ENCODE measurements around the gene TOP3B. TPM values are rescaled to one million over a fixed set of nuclear protein-coding genes. Genes with fewer than 3 reads are reported as not detected.

Gene TOP3B
- total and polyA plus RNA-seq, 2 donors (not counting 1 experiment from before 2014, with no cell fraction given) = 7.4 to 16.5 TPM

- H3K36me3 ChIP-seq (ENCODE audit: control insufficient read depth, insufficient read depth, low read length) = no peaks in the 10 kb centered on the region
These were observed 19.3 kb upstream of the TOP3B start for GRCh38 chr22:22001664-22002525.

GRCh38 chr22:21998595-21999247 lies 16.1 kb upstream of the TOP3B start:
- H3K36me3 ChIP-seq (ENCODE audit: control insufficient read depth, insufficient read depth, low read length) = no peaks in the 10 kb centered on the region
- no peaks in the 10 kb centered on the region for H4K20me1 ChIP-seq (ENCODE audit: control insufficient read depth, extremely low read depth, insufficient read depth, low read length)
- no peak overlapping the region for H3K9ac ChIP-seq (ENCODE audit: insufficient read depth, low read length)
- H3K27ac ChIP-seq (ENCODE audit: insufficient read depth, low read length) = no peak overlapping the region
- no peaks in the 10 kb centered on the region for H3K79me2 ChIP-seq (ENCODE audit: control insufficient read depth, insufficient read depth, low read length)
- no peak overlapping the region for H3K4me3 ChIP-seq (replicated peaks in 1 of 4; ENCODE audit: control extremely low read depth in 1 of 4, insufficient read depth in 1 of 4, low read depth in 3 of 4, low read length in 4 of 4)
- DNase-seq (ENCODE audit: low read depth in 2 of 2) = no peak
- H2AFZ ChIP-seq (ENCODE audit: low read length) = no peak overlapping the region
- H3K27me3 ChIP-seq (ENCODE audit: control insufficient read depth, insufficient read depth, low read length) = peaks cover 22% of the 10 kb centered on the region
- no peaks in the 10 kb centered on the region for H3K9me3 ChIP-seq (ENCODE audit: control insufficient read depth, insufficient read depth, low read depth, low read length)
- H3K4me2 ChIP-seq (ENCODE audit: extremely low read depth, insufficient read depth, low read length) = no peak overlapping the region
- TF ChIP-seq CTCF (conservative IDR thresholded peaks at IDR 0.05 in 1 of 2, IDR thresholded peaks at IDR 0.05 in 1 of 2; ENCODE audit: low read depth in 1 of 2, low read length in 2 of 2) (no peak), EZH2 (IDR thresholded peaks at IDR 0.05; ENCODE audit: low read length, missing control alignments) (no peak)
- H3K4me1 ChIP-seq (ENCODE audit: control insufficient read depth, extremely low read depth, insufficient read depth, low read length) = no peaks in the 10 kb centered on the region

More at GRCh38 chr22:22001664-22002525, 19.3 kb upstream of the TOP3B start:
- H3K4me2 ChIP-seq (ENCODE audit: extremely low read depth, insufficient read depth, low read length) = no peak overlapping the region
- peaks cover 11% of the 10 kb centered on the region for H3K27me3 ChIP-seq (ENCODE audit: control insufficient read depth, insufficient read depth, low read length)
- no peaks in the 10 kb centered on the region for H3K9me3 ChIP-seq (ENCODE audit: control insufficient read depth, insufficient read depth, low read depth, low read length)
- DNase-seq (ENCODE audit: low read depth in 2 of 2) = no peak
- no peak for TF ChIP-seq CTCF (conservative IDR thresholded peaks at IDR 0.05 in 1 of 2, IDR thresholded peaks at IDR 0.05 in 1 of 2; ENCODE audit: low read depth in 1 of 2, low read length in 2 of 2)
- TF ChIP-seq EZH2 (IDR thresholded peaks at IDR 0.05; ENCODE audit: low read length, missing control alignments) = no peak
- H2AFZ ChIP-seq (ENCODE audit: low read length) = no peak overlapping the region
- no peaks in the 10 kb centered on the region for H4K20me1 ChIP-seq (ENCODE audit: control insufficient read depth, extremely low read depth, insufficient read depth, low read length)
- no peak overlapping the region for H3K4me3 ChIP-seq (replicated peaks in 1 of 4; ENCODE audit: control extremely low read depth in 1 of 4, insufficient read depth in 1 of 4, low read depth in 3 of 4, low read length in 4 of 4)
- no peaks in the 10 kb centered on the region for H3K4me1 ChIP-seq (ENCODE audit: control insufficient read depth, extremely low read depth, insufficient read depth, low read length)
- H3K9ac ChIP-seq (ENCODE audit: insufficient read depth, low read length) = no peak overlapping the region
- no peak overlapping the region for H3K27ac ChIP-seq (ENCODE audit: insufficient read depth, low read length)
- no peaks in the 10 kb centered on the region for H3K79me2 ChIP-seq (ENCODE audit: control insufficient read depth, insufficient read depth, low read length)

GRCh38 chr22:21996175-21996720 lies 13.7 kb upstream of the TOP3B start:
- no peak for TF ChIP-seq EZH2 (IDR thresholded peaks at IDR 0.05; ENCODE audit: low read length, missing control alignments)
- no peak for TF ChIP-seq CTCF (conservative IDR thresholded peaks at IDR 0.05 in 1 of 2, IDR thresholded peaks at IDR 0.05 in 1 of 2; ENCODE audit: low read depth in 1 of 2, low read length in 2 of 2)

More at GRCh38 chr22:21996175-21996720, 13.7 kb upstream of the TOP3B start:
- H4K20me1 ChIP-seq (ENCODE audit: control insufficient read depth, extremely low read depth, insufficient read depth, low read length) = no peaks in the 10 kb centered on the region
- H2AFZ ChIP-seq (ENCODE audit: low read length) = no peak overlapping the region
- H3K4me2 ChIP-seq (ENCODE audit: extremely low read depth, insufficient read depth, low read length) = no peak overlapping the region
- DNase-seq (ENCODE audit: low read depth in 2 of 2) = no peak
- H3K9ac ChIP-seq (ENCODE audit: insufficient read depth, low read length) = no peak overlapping the region
- no peak overlapping the region for H3K4me3 ChIP-seq (replicated peaks in 1 of 4; ENCODE audit: control extremely low read depth in 1 of 4, insufficient read depth in 1 of 4, low read depth in 3 of 4, low read length in 4 of 4)
- H3K36me3 ChIP-seq (ENCODE audit: control insufficient read depth, insufficient read depth, low read length) = no peaks in the 10 kb centered on the region
- no peak overlapping the region for H3K27ac ChIP-seq (ENCODE audit: insufficient read depth, low read length)
- H3K9me3 ChIP-seq (ENCODE audit: control insufficient read depth, insufficient read depth, low read depth, low read length) = no peaks in the 10 kb centered on the region
- no peaks in the 10 kb centered on the region for H3K4me1 ChIP-seq (ENCODE audit: control insufficient read depth, extremely low read depth, insufficient read depth, low read length)
- H3K79me2 ChIP-seq (ENCODE audit: control insufficient read depth, insufficient read depth, low read length) = no peaks in the 10 kb centered on the region
- H3K27me3 ChIP-seq (ENCODE audit: control insufficient read depth, insufficient read depth, low read length) = peaks cover 25% of the 10 kb centered on the region

Data from fibroblast of lung (primary cell).